ENCODE data around the gene KCNH6. TPM values are rescaled to one million over a fixed set of nuclear protein-coding genes. Genes with fewer than 3 reads are reported as not detected.

Gene KCNH6
- total RNA-seq, 1 donor from 2014 or later: not detected

DNA sequence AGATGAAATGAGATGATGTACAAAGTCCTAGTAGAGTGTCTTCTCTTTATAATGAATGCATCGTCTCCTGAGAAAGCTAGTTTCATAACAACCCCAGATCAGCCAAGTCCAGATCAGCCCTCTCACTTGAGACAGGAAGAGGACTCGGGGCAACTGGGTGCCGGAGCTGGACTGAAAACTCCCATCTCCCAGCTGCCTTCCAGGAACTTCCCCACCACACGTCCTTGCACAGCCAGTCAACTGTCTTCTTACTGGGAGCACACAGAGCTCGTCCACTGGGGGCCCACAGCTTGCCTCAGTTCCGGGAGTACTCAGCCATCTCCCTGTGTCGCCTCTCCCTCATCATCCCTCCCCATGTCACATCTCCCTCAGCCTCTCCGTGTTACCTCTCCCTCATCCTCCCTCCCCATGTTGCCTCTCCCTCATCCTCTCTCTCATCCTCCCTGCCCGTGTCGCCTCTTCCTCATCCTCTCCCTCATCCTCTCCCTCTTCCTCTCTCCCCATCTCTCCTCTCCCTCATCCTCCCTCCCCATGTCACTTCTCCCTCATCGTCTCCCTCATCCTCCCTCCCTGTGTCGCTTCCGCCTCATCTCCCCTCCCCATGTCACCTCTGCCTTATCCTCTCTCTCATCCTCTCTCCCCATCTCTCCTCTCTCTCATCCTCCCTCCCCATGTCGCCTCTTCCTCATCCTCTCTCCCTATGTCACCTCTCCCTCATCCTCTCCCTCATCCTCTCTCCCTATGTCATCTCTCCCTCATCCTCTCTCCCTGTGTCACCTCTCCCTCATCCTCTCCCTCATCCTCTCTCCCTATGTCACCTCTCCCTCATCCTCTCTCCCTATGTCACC lies 22.4 kb upstream of the KCNH6 start:
- ATAC-seq (ENCODE audit: poor library complexity) (no peak), DNase-seq (no peak)
- intact Hi-C loops (cut with DNase I): no loop called here

DNA sequence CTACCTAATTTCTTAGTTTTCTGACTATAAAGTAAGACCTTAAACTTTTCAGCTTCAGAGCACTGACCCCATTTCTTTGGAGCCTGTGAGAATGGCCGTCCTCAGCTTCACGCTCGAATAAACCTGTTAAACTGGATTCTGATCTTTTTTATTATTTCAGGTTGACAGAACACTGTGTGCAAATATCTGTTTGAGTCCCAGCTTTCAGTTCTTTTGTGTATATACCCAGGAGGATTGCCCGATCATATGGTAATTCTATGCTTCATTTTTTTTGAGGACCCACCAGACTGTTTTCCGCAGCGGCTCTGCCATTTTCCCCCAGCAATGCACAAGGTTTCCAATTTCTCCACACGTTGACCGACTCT lies 19.8 kb upstream of the KCNH6 start:
- intact Hi-C loops (cut with DNase I): no loop called here
- ATAC-seq (ENCODE audit: poor library complexity) (no peak), DNase-seq (peak; percentile 5)

DNA sequence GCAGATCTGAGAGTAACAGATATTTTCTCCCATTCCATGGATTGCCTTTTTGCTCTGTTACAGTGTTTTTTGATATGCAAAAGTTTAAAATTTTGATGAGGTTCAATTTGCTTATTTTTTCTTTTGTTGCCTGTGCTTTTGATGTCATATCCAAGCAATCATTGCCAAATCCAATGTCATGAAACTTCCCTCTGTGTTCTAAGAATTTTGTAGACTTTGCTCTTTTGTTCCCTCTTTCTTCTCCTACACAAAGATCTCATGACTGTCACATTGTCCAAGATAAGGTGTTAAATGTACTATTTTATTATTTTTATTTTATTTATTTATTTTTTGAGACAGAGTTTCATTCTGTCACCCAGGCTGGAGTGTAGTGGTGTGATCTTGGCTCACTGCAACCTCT lies 18.9 kb upstream of the KCNH6 start:
- DNase-seq: no peak
- ATAC-seq (ENCODE audit: poor library complexity): no peak
- intact Hi-C loops (cut with DNase I): no loop called here

DNA sequence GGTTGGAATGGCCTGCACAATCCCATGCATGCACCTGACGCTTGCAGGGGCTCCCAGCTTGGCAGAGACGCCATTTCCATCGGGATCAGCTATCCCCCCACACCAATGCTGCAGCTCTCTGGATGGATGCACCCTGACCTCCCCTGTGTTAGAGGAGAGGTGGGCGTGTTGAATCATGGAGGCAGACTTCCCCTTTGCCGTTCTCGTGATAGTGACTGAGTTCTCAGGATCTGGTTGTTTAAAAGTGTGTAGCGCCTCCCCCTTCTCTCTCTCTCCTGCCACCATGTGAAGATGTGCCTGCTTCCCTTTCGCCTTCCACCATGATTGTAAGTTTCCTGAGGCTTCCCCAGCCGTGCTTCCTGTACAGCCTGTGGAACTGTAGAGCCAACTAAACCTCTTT lies 17.8 kb upstream of the KCNH6 start:
- intact Hi-C loops (cut with DNase I): no loop called here
- ATAC-seq (ENCODE audit: poor library complexity) (no peak), DNase-seq (peak; percentile 12)

DNA sequence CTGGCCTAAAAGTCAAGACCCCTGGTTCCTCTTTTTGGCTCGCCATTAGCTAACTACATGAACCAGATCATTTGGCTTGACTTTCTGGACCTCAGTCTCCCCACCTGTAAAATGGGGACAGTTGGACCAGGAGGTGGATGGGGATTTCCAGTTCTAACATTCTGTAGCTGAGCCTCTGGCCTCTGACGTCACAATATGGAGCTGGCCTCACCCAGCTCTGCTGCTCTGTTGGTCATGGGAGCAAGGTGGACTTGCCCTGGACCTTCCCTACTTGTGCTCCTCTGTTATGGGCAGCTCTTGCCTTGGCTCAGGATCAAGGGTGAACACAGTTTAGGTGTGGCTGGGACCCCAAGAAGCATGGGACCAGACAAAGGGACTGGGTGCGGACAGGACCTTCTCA lies 16.5 kb upstream of the KCNH6 start:
- intact Hi-C loops (cut with DNase I): no loop called here
- DNase-seq (no peak), ATAC-seq (ENCODE audit: poor library complexity) (no peak)

DNA sequence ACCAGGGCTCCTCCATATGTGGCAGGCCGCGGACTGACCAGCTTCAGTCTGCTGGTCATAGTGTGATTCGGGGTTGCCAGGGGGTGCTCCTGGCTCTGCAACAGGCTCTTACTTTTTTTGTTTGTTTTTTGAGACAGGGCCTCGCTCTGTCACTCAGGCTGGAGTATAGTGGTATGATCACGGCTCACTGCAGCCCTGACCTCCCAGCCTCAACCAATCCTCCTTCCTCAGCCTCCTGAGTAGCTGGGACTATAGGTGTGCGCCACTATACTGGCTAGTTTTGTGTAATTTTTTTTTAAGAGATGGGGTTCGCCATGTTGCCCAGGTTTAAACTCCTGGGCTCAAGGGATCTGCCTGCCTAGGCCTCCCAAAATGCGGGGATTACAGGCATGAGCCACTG lies 11.8 kb upstream of the KCNH6 start:
- DNase-seq: no peak
- no peak for ATAC-seq (ENCODE audit: poor library complexity)
- intact Hi-C loops (cut with DNase I): no loop called here

DNA sequence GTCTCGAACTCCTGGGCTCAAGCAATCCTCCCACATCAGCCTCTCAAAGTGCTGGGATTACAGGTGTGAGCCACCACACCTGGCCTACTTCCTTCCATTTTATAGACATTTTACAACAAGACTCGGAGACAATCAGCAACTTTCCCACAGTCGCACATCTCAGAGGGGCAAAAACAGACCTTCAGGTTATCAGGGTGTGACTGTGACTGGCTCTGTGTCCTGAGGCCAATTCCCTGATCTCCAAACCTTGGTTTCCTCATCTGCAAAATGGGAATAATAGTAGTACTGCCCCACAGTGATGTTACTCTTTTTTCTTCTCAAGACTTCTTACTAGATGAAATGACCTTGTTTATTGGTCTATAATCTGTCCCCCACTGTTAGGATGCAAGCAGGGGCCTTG lies 10.8 kb upstream of the KCNH6 start:
- no peak for ATAC-seq (ENCODE audit: poor library complexity)
- intact Hi-C loops (cut with DNase I): no loop called here
- no peak for DNase-seq

DNA sequence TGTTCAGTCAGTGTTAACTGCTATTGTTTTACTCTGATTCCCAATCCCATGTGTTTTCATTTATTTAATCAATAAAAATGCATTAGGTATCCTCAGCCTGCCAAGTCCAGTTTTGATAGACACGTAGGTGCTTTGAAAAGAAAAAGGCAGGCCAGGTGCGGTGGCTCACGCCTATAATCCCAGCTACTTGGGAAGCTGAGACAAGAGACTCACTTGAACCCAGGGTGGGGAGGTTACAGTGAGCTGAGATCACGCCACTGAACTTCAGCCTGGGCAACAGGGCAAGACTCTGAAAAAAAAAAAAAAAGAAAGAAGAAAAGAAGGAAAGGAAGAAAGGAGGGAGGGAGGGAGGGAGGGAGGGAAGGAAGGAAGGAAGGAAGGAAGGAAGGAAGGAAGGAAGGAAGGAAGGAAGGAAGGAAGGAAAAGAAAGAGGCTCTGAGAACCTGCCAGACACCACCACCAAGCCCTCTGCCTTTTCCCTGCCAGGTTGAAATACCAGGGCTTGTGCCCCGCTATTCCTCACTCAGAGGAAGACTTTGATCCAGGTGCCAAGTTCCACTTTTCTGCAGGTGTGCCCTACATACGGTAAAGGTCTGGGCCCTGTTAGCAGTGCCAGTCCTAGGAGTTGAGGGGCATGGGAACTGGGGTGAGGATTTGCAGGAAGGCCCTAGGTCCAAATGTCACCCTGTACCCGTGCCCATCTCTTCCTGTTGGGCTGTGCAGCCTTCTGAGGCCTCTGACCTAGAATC lies 10.1 kb upstream of the KCNH6 start:
- ATAC-seq (ENCODE audit: poor library complexity): no peak
- intact Hi-C loops (cut with DNase I): no loop called here
- DNase-seq: no peak

DNA sequence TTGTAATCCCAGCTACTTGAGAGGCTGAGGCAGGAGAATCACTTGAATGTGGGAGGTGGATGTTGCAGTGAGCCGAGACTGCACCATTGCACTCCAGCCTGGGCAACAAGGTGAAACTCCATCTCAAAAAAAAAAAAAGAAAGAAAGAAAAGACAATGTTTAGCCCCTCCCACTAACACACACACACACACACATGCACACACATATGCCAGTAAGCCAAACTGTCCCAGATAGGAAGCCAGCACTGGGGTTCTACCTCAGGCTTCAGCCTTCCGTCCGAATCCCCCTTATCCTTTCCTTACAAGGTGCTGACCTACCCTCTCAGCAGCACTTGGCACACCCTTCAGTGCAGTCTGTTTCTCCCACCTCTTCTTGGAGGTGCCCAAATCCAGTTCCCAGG lies 8.7 kb upstream of the KCNH6 start:
- no peak for ATAC-seq (ENCODE audit: poor library complexity)
- intact Hi-C loops (cut with DNase I): no loop called here
- no peak for DNase-seq

DNA sequence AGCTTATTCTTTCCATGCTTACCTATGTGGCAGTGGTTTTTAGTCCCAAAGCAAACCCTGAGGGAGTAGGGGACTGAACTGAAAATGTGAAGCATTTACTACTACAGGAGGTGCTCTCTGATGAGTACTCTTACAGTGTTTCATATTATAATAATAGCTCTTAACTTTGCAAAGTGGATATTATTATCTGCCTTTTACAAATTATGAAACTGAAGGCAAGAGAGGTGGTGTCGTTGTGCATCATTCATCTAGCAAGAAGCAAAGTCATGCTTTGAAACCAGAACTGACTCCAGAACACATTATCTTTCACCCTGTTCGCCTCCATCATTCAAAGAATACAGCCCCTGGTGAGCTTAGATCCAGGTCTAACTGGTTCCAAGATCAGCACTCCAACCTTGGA lies 8.2 kb upstream of the KCNH6 start:
- ATAC-seq (ENCODE audit: poor library complexity) (no peak), DNase-seq (no peak)
- intact Hi-C loops (cut with DNase I): no loop called here

DNA sequence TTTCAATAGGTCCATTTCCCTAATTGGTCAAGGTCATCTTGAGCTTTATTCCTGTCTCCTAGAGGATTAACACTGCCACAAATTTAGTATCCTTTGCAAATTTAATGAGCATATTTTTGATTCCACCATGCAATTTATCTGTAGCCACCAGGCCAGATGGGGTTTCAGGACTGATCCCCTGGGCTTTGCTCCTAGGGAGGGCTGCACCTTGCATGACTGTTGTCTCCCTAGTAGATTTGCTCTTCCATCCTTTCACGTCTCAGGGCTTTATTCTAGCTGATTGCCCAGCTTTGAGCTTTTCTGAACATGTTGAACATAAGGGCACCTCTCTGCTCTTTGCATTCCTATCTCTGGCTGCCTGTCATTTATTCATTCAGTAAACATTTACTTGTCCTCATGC lies 7.7 kb upstream of the KCNH6 start:
- DNase-seq: no peak
- ATAC-seq (ENCODE audit: poor library complexity): no peak
- intact Hi-C loops (cut with DNase I): no loop called here

DNA sequence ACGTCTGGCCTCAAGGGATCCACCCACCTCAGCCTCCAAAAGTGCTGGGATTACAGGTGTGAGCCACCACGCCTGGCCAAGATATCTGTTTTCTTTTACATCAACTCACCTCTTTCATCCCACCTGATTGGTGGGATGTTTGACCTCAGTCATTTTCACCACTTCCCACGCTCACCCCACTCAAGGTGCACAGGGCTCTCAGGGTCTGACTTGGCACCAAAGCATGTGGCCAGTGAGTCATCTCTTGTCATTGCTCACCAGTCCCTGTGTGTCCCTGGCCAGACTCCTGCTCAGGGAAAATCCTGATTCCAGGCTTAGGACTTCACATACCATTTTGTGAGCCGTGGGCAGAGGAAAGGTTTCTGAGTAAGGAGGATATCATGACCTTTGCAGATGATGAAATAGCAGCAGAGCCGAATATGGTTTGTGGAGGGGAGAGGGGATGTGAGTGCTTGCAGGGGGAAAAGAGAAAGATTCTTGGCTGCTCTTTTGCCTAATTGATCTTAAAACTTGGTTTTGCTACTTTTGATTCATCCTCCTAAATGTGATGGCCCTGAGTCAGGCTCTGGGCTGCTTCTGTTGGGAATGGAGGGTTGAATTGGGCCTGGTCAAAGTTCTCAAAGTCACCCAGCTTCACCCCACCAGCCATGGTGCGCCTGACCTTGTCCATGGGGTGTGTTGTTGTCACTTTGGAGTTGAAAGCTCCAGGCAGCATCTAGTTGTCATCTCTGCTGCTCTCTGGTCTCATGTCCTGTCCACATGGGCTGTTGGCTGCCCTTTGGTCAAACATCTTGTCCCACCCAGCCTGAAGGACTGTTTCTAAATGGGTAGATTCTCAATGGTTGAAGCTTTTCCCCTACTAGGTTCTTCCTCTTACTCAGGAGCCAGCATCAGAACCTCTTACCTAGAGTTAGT lies 6.0 kb upstream of the KCNH6 start:
- ATAC-seq (ENCODE audit: poor library complexity): no peak
- DNase-seq: no peak
- intact Hi-C loops (cut with DNase I): no loop called here

DNA sequence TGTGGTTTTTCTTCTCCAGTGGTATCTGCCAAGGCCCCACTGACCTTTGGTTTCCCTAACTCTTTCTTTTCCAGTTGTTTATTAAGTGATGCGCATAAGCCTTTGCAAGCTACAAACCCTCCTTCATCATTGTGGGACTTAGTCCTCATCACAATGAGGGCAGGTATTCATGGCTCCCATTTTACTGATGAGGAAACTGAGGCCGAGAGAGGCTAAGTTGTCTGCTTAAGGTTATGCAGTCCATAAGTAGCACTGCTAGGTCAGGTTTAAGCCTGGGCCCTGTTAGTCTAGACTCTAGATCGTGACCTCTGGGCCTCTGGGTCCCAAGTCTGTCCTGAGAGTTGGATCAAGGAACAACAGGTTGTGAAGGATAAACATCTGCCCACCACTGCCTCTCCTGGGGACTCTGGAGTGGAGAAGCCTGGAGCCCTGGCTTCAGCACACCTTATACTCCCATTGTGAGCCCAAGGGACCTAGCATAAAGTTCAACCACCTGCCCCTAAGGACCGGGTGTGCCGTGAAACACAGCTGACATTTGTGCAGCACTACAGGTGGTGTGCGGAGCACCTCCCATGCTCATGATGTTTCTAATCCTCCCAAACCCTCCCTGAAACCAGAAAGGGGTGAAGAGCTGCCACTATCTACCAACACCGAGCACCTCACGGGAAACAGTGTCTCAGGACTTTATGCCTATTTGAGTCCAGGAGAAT lies 5.2 kb upstream of the KCNH6 start:
- no peak for ATAC-seq (ENCODE audit: poor library complexity)
- no peak for DNase-seq
- intact Hi-C loops (cut with DNase I): no loop called here

DNA sequence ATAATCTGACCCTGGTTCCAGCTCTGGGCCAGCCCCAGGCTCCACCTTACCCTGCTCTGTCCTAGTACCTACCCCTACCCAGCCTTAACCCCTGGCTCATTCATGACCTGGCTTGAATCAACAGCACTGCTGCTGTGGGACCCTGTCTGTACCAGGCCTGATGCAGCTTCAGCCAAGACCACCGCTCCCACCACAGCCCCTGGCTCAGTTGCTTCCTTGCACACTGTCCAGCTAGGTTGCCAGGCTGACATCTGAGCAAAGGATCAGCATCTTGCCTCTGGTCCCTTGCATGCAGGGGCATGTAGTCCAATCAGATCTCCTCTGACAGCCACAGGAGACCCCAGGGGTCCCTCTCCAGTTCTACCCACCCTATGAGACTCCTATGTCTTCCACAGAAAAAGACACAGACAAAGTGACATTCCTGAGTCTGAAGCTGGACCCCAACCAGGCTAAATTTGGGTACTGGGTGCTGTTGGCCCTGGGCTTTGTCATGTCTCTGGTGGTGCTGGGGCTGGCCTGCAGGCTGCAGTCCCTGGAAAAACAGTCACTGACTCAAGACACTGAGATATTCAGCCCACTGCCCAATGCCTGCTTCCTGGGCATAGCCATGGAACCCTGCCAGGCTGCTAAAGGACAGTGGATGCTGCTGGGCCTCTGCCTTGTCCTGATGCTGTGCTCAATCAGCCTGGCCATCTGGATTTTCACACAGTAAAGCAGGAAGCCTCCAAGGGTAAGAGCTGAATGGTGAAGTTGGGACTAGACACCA lies 3.9 kb upstream of the KCNH6 start:
- no peak for DNase-seq
- ATAC-seq (ENCODE audit: poor library complexity): no peak
- intact Hi-C loops (cut with DNase I): no loop called here

DNA sequence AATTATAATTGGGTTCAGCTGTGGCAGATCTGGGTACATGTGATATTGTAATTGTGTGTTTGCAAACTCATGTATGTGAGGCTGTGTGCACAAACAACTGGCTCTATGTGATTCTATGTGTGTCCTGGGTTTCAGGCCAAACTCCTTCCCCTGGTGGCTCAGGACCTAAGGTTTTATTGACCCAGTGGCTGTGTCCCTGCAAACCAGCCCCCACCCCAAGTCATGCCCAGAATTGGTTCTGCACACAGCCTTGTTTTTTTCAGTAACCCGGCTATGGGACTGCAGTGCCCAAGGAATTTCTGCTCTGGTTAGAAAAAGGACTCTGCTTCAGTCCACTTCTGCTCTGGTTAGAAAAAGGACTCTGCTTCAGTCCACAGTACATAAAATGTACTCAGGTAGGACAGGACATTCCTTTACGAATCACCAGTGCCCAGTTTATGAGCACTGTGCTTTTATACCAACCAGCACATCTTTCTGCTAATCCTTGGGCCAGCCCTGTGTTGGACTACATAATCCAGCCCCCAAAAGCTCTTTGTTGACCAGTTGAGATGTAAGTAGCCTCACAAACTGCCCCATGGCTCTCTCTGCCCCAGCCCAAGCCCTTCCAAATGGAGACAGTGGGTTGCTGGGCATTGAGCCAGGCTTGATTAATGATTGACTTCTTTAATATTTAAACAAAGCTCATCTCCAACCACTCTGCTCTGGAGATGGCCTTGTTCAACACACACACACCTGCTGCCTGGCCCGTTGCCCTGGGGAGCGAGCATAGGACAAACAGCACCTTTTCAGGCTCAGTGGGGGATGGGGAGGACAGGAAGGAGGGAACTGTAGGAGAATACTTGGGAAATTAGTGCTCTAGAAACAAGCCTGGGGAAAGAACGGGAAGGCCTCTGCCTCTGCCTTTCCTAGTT lies 2.9 kb upstream of the KCNH6 start:
- DNase-seq (no peak), ATAC-seq (ENCODE audit: poor library complexity) (no peak)
- intact Hi-C loops (cut with DNase I): no loop called here

DNA sequence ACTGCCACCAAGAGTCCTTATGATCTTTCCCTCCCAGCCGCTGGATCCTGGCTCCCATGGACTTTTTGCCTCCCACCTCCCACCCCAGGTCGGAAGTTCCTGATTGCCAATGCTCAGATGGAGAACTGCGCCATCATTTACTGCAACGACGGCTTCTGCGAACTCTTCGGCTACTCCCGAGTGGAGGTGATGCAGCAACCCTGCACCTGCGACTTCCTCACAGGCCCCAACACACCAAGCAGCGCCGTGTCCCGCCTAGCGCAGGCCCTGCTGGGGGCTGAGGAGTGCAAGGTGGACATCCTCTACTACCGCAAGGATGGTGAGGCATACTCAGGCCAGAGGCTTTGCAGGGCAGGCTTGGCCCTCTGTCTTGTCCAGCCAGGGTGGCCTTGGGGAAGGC lies 893 bp downstream of the KCNH6 start:
- ATAC-seq (ENCODE audit: poor library complexity): no peak
- no peak for DNase-seq
- intact Hi-C loops (cut with DNase I): no loop called here

All from Right ventricle myocardium superior (tissue), 1 donor.